H1 (cell line): ENCODE data around the gene P2RX6. TPM values are rescaled to one million over a fixed set of nuclear protein-coding genes. Genes with fewer than 3 reads are reported as not detected.
"Not testable (repeated sequence)": the region's sequence is repeated elsewhere in the genome, so short reads cannot be mapped to it uniquely, and the experiment has no call there.

Source experiments
- CTCF ChIA-PET: fragments of 300-600 bp; sonication (Branson Sonifier 250); formaldehyde crosslinking; loops from one replicate; lab custom pipeline; 2021; ENCODE audit not compliant: partially characterized antibody; lab: Charles Lee
- POLR2A ChIA-PET: fragments of 300-600 bp; sonication (Branson Sonifier 250); formaldehyde crosslinking; loops from one replicate; lab custom pipeline; 2021; ENCODE audit warnings: inconsistent platforms; ENCODE audit not compliant: partially characterized antibody; lab: Charles Lee
- DNase-seq, 2 experiments: peaks; one replicate each; pipeline versions ENCODE4 v3.0.0 to v3.0.0-alpha.2; 2010 to 2022; ENCODE audit warnings: low spot score in 2 of 2, low read depth in 1 of 2, mixed read lengths in 1 of 2
- FAIRE-seq: peaks from 2 replicates; lab custom pipeline; 2011; peaks lifted over from hg19 to GRCh38; lab: Jason Lieb, UNC
- H2AFZ ChIP-seq: 2 replicates; pipeline ENCODE4 v1.8.1; 2012; ENCODE audit warnings: low read length, inconsistent platforms
- H2AK5ac ChIP-seq: 2 replicates; pipeline ENCODE4 v1.6.1; 2013; ENCODE audit warnings: low read depth, low read length
- H2BK120ac ChIP-seq: replicated peaks from 2 replicates; pipeline ENCODE3; 2013; ENCODE audit warnings: low read depth, low read length, inconsistent platforms
- H2BK12ac ChIP-seq: 2 replicates; pipeline ENCODE4 v1.6.1; 2013; ENCODE audit warnings: low read depth, low read length
- H2BK15ac ChIP-seq: 2 replicates; pipeline ENCODE4 v1.6.1; 2013; ENCODE audit warnings: low read length
- H2BK20ac ChIP-seq: 2 replicates; pipeline ENCODE4 v1.6.1; 2013; ENCODE audit warnings: low read length
- H2BK5ac ChIP-seq: 2 replicates; pipeline ENCODE4 v1.6.1; 2013; ENCODE audit warnings: low read depth, low read length
- H3K14ac ChIP-seq: 2 replicates; pipeline ENCODE4 v1.6.1; 2013; ENCODE audit warnings: inconsistent platforms; ENCODE audit not compliant: insufficient read length
- H3K18ac ChIP-seq: 2 replicates; pipeline ENCODE4 v1.6.1; 2013; ENCODE audit warnings: low read length; ENCODE audit errors: extremely low read depth
- H3K23ac ChIP-seq: 2 replicates; pipeline ENCODE4 v1.6.1; 2013; ENCODE audit warnings: inconsistent platforms; ENCODE audit not compliant: insufficient read length
- H3K23me2 ChIP-seq: 2 replicates; pipeline ENCODE4 v1.6.1; 2013; ENCODE audit warnings: low read depth, low read length
- H3K27ac ChIP-seq: 2 replicates; pipeline ENCODE4 v1.6.1; 2011; ENCODE audit warnings: low read depth, low read length, inconsistent platforms
- H3K27me3 ChIP-seq, 4 experiments: replicated peaks in 1 of 4; 1 replicate in 1 of 4; 2 replicates in 3 of 4; pipeline versions ENCODE4 v1.6.1 to v1.8.1; 2011 to 2013; ENCODE audit warnings: low read length in 3 of 4, mild to moderate bottlenecking in 3 of 4, inconsistent platforms in 2 of 4, mixed read lengths in 2 of 4, moderate library complexity in 1 of 4; ENCODE audit not compliant: control insufficient read depth in 3 of 4, insufficient read depth in 3 of 4; ENCODE audit errors: extremely low read depth in 1 of 4
- H3K36me3 ChIP-seq, 4 experiments: 2 replicates each; pipeline versions ENCODE4 v1.6.1 to v1.8.1; 2011 to 2013; ENCODE audit warnings: mild to moderate bottlenecking in 4 of 4, low read length in 3 of 4, moderate library complexity in 2 of 4, control low read depth in 1 of 4, inconsistent platforms in 1 of 4; ENCODE audit not compliant: insufficient read depth in 4 of 4, control insufficient read depth in 2 of 4
- H3K4ac ChIP-seq: replicated peaks from 2 replicates; pipeline ENCODE3; 2013; ENCODE audit warnings: low read length, low read depth, mixed read lengths, inconsistent platforms; ENCODE audit not compliant: insufficient read length
- H3K4me1 ChIP-seq, 4 experiments: replicated peaks in 1 of 4; 1 replicate in 1 of 4; 2 replicates in 3 of 4; pipeline versions ENCODE4 v1.6.1 to v1.8.1; 2011 to 2013; ENCODE audit warnings: low read length in 3 of 4, inconsistent platforms in 2 of 4, mixed read lengths in 1 of 4; ENCODE audit not compliant: insufficient read depth in 4 of 4, control insufficient read depth in 3 of 4
- H3K4me2 ChIP-seq, 2 experiments: 2 replicates each; pipeline versions ENCODE4 v1.6.1 to v1.8.1; 2011 to 2013; ENCODE audit warnings: low read depth in 2 of 2, low read length in 2 of 2, control low read depth in 1 of 2, inconsistent platforms in 1 of 2, mild to moderate bottlenecking in 1 of 2; ENCODE audit not compliant: insufficient read depth in 1 of 2
- H3K4me3 ChIP-seq, 4 experiments: fragments of 200-600, 300-600 bp in 1 of 4; sonication (generic), shearing (Covaris generic), sonication (Bioruptor Twin) in 1 of 4; 2 replicates each; pipeline versions ENCODE4 v1.5.1 to v1.8.1; 2011 to 2016; ENCODE audit warnings: low read length in 4 of 4, low read depth in 3 of 4, control low read depth in 2 of 4, inconsistent platforms in 2 of 4, mild to moderate bottlenecking in 2 of 4, mixed read lengths in 1 of 4, moderate library complexity in 1 of 4; ENCODE audit not compliant: insufficient read depth in 2 of 4; ENCODE audit errors: extremely low read depth in 1 of 4
- H3K56ac ChIP-seq: replicated peaks from 2 replicates; pipeline ENCODE3; 2013; ENCODE audit warnings: low read depth, mild to moderate bottlenecking, mixed read lengths, low read length, inconsistent platforms; ENCODE audit not compliant: insufficient read length
- H3K79me1 ChIP-seq: 2 replicates; pipeline ENCODE4 v1.6.1; 2013; ENCODE audit warnings: low read depth, low read length, control low read depth
- H3K79me2 ChIP-seq, 2 experiments: 2 replicates each; pipeline versions ENCODE4 v1.6.1 to v1.8.1; 2012 to 2013; ENCODE audit warnings: low read length in 2 of 2, mild to moderate bottlenecking in 2 of 2, inconsistent platforms in 1 of 2; ENCODE audit not compliant: insufficient read depth in 2 of 2, control insufficient read depth in 1 of 2
- H3K9ac ChIP-seq, 4 experiments: replicated peaks in 1 of 4; 1 replicate in 1 of 4; 2 replicates in 3 of 4; pipeline versions ENCODE4 v1.6.1 to v1.8.1; 2011 to 2013; ENCODE audit warnings: low read depth in 3 of 4, low read length in 3 of 4, control low read depth in 2 of 4, mild to moderate bottlenecking in 2 of 4, moderate library complexity in 2 of 4, inconsistent platforms in 1 of 4; ENCODE audit errors: extremely low read depth in 1 of 4
- H3K9me3 ChIP-seq, 2 experiments: 2 replicates each; pipeline versions ENCODE4 v1.6.1 to v1.8.1; 2012 to 2013; ENCODE audit warnings: mild to moderate bottlenecking in 2 of 2, moderate library complexity in 2 of 2, control low read depth in 1 of 2, inconsistent platforms in 1 of 2, low read depth in 1 of 2, low read length in 1 of 2, mixed read lengths in 1 of 2; ENCODE audit not compliant: insufficient read depth in 2 of 2
- H4K20me1 ChIP-seq, 2 experiments: replicated peaks in 1 of 2; 2 replicates each; pipeline versions ENCODE3 to v1.8.1; 2011 to 2013; ENCODE audit warnings: inconsistent platforms in 2 of 2, low read length in 2 of 2, mild to moderate bottlenecking in 1 of 2; ENCODE audit not compliant: insufficient read depth in 2 of 2, control insufficient read depth in 1 of 2
- H4K5ac ChIP-seq: 2 replicates; pipeline ENCODE4 v1.6.1; 2013; ENCODE audit warnings: low read length, low read depth, mixed read lengths, inconsistent platforms; ENCODE audit not compliant: insufficient read length
- H4K8ac ChIP-seq: 2 replicates; pipeline ENCODE4 v1.8.0; 2013; ENCODE audit warnings: mild to moderate bottlenecking, moderate library complexity, low read length, inconsistent platforms; ENCODE audit not compliant: insufficient read depth; ENCODE audit errors: extremely low read depth
- H4K91ac ChIP-seq: replicated peaks from 2 replicates; pipeline ENCODE3; 2013; ENCODE audit warnings: low read length, mixed read lengths, inconsistent platforms; ENCODE audit not compliant: insufficient read length
- CBX8 ChIP-seq: fragments of 300-800, 300-1000 bp; sonication (generic); IDR thresholded peaks from 2 replicates; pipeline ENCODE4 v1.7.1; 2016; ENCODE audit warnings: low read depth, low read length, borderline replicate concordance
- CTCF ChIP-seq, 3 experiments: IDR thresholded peaks; 1 replicate in 2 of 3; 2 replicates in 1 of 3; pipeline versions ENCODE4 v1.5.1 to v1.6.1; 2011; ENCODE audit warnings: low read length in 3 of 3, mild to moderate bottlenecking in 3 of 3, inconsistent platforms in 2 of 3, low read depth in 1 of 3, moderate library complexity in 1 of 3; ENCODE audit not compliant: insufficient read depth in 1 of 3; ENCODE audit errors: control extremely low read depth in 1 of 3
- PHF8 ChIP-seq: fragments of 200-600 bp; sonication (generic); conservative IDR thresholded peaks from 2 replicates; pipeline ENCODE4 v1.7.1; 2012; ENCODE audit warnings: low read depth, mild to moderate bottlenecking, inconsistent platforms, low read length, moderate library complexity
- RXRA ChIP-seq: IDR thresholded peaks from 2 replicates; pipeline ENCODE4 v1.6.1; 2011; ENCODE audit warnings: low read depth, mild to moderate bottlenecking, low read length, moderate library complexity; ENCODE audit not compliant: insufficient read depth
- WGBS, 2 experiments: shearing (Covaris generic) in 1 of 2; methylation state at CpG; one replicate each; pipeline versions ENCODE4 v1.1.6 to v1.1.7; 2013 to 2015; ENCODE audit warnings: low lambda C conversion rate in 2 of 2, mixed read lengths in 2 of 2, inconsistent platforms in 1 of 2, low coverage in 1 of 2, missing lambda C conversion rate in 1 of 2; ENCODE audit not compliant: insufficient replicate concordance in 2 of 2, insufficient coverage in 1 of 2, insufficient read length in 1 of 2; ENCODE audit errors: extremely low coverage in 1 of 2, missing lambda C conversion rate in 1 of 2; 5-methylcytosine and 5-hydroxymethylcytosine counted together
- polyA plus RNA-seq, 7 experiments: library from polyadenylated mRNA; depleted of rRNA in 3 of 7; stranded (reverse) in 5 of 7; unstranded in 2 of 7; fragments of >200 nt in 5 of 7; fragments of 200-250 nt in 2 of 7; gene quantifications; 1 replicate in 5 of 7; 2 replicates in 1 of 7; 4 replicates in 1 of 7; pipeline versions ENCODE4 v1.2.1 to v1.2.3, GENCODE V29; 2011 to 2013; ENCODE audit warnings: missing spikeins in 2 of 7, mixed read lengths in 2 of 7
- total RNA-seq: library from RNA; stranded (reverse); fragmentation: NEBNext Ultra II Directional; extraction: Animal tissue kit (Norgen Biotek cat#: 25700); gene quantifications from 2 replicates; pipeline ENCODE4 v1.2.1, GENCODE V29; 2021

Gene P2RX6
- total and polyA plus RNA-seq, 2 of the 8 experiments (the other 6 are each of a cell fraction or from before 2014, with no cell fraction given): 0.09 TPM; not detected in 1

GRCh38 chr22:21038405-21038804, 23.4 kb downstream of the P2RX6 start (continued):
- TF ChIP-seq CTCF (IDR thresholded peaks at IDR 0.05; ENCODE audit: control extremely low read depth in 1 of 3, insufficient read depth in 1 of 3, low read depth in 1 of 3, low read length in 3 of 3) (no peak), CBX8 (no peak), PHF8 (no peak), RXRA (no peak)

- H2BK15ac ChIP-seq, H2BK5ac ChIP-seq, H3K27me3 ChIP-seq, FAIRE-seq, H3K79me2 ChIP-seq, H2AFZ ChIP-seq, DNase-seq, H3K9me3 ChIP-seq, H3K14ac ChIP-seq, H3K27ac ChIP-seq, H4K5ac ChIP-seq, H4K8ac ChIP-seq, H3K23ac ChIP-seq, POLR2A ChIA-PET, H3K18ac ChIP-seq, H2BK120ac ChIP-seq, H3K56ac ChIP-seq, H3K4me3 ChIP-seq, H3K9ac ChIP-seq, H3K79me1 ChIP-seq, H2BK12ac ChIP-seq, H3K4me2 ChIP-seq, H3K36me3 ChIP-seq, H2BK20ac ChIP-seq, H3K23me2 ChIP-seq, H3K4me1 ChIP-seq, H4K91ac ChIP-seq, H2AK5ac ChIP-seq, H4K20me1 ChIP-seq, H3K4ac ChIP-seq: not testable (repeated sequence)
- WGBS, 2 experiments: 88% methylated on average over 5 of the region's 5 CpGs; no CpG with 5 or more reads in 1 of the 2 experiments
- CTCF ChIA-PET: interaction anchor here (1.3 to 1.4 kb wide), 2 partner anchors 13 to 18 kb away, joined by 3 to 6 read pairs; no protein-coding TSS in a partner anchor
Measured at GRCh38 chr22:21039158-21039557, 24.2 kb downstream of the P2RX6 start.
